ENCODE measurements around the gene RBM14.

DNA sequence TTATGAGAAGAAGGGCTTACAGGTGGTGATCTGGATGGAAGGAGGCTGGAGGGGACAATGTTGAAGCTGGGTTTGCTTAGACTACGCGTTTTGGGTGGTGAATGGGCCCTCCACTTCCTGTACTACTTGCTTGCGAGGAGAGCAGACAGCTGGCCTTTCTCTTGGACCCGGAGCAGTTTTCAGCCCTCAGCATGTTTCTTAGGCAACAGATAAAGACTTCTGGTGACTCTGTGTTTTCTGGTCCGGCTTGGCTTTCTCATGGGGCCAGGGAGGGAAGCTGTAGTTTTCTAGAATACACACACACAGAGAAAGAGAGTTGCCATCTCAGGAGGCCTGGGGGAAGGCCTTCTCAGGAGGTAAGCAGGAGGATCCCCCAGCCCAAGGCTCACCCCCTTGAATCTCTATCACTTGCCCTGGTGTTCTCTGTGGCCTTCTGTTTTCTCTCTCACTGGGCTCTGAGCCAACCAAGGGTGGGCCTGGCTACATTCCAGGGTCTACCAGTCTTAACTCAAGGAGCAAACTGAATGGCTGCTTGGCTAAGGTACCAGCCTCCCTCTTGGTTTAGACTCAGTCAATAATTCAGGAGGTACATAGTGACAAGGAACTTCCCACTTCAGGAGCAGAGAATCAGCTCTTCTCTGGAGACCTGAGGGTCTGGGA is 21.1 kb upstream of the RBM14 start:
- TF ChIP-seq ZNF41 (CRISPR knock-in tag; conservative IDR thresholded peaks at IDR 0.05) (no peak), MIER1 (IDR thresholded peaks at IDR 0.05; ENCODE audit: low read depth) (no peak), PREB (CRISPR knock-in tag; IDR thresholded peaks at IDR 0.05) (no peak), KDM5B (IDR thresholded peaks at IDR 0.05; ENCODE audit: insufficient replicate concordance, low read depth, low read length) (no peak), BCL6 (CRISPR knock-in tag; IDR thresholded peaks at IDR 0.05) (no peak), ZNF274 (IDR thresholded peaks at IDR 0.05; ENCODE audit: borderline replicate concordance, low read depth, low read length) (no peak), ESRRA (IDR thresholded peaks at IDR 0.05; ENCODE audit: borderline replicate concordance, low read depth) (no peak), COPS2 (conservative IDR thresholded peaks at IDR 0.05) (no peak), TEAD4 (IDR thresholded peaks at IDR 0.05; ENCODE audit: low read length) (no peak), TEAD4 (CRISPR knock-in tag; IDR thresholded peaks at IDR 0.05; ENCODE audit: borderline replicate concordance) (no peak), FOXK1 (CRISPR knock-in tag; IDR thresholded peaks at IDR 0.05; ENCODE audit: borderline replicate concordance) (no peak), ARHGAP35 (IDR thresholded peaks at IDR 0.05; ENCODE audit: partially characterized antibody) (no peak), ZNF197 (CRISPR knock-in tag; IDR thresholded peaks at IDR 0.05; ENCODE audit: low read depth) (no peak), CHD2 (IDR thresholded peaks at IDR 0.05; ENCODE audit: low read depth, low read length) (no peak)

Measured in K562 (cell line).